Kidney (tissue), 14 donors: ENCODE results near the gene SLC12A5. TPM values are rescaled to one million over a fixed set of nuclear protein-coding genes. Genes with fewer than 3 reads are reported as not detected.

ENCODE experiments used
- DNase-seq, 5 donors: peaks; one replicate each; pipeline ENCODE4 v3.0.0-alpha.2; 2013 to 2020
- FAIRE-seq: peaks from 2 replicates; lab custom pipeline; 2012; peaks lifted over from hg19 to GRCh38; lab: Jason Lieb, UNC
- H3K27ac ChIP-seq, 2 donors: one replicate each; pipeline ENCODE4 v1.7.0; 2013; ENCODE audit warnings: low read depth in 2 of 2, low read length in 2 of 2, inconsistent platforms in 1 of 2
- H3K27me3 ChIP-seq: one replicate; pipeline ENCODE4 v1.7.1; 2013; ENCODE audit warnings: low read length, inconsistent platforms; ENCODE audit not compliant: control insufficient read depth, insufficient read depth
- H3K36me3 ChIP-seq, 3 donors: one replicate each; pipeline versions ENCODE4 v1.7.0 to v1.7.1; 2013; ENCODE audit warnings: low read length in 3 of 3, control low read depth in 1 of 3, inconsistent platforms in 1 of 3; ENCODE audit not compliant: insufficient read depth in 3 of 3, control insufficient read depth in 2 of 3
- H3K4me1 ChIP-seq, 3 donors: one replicate each; pipeline versions ENCODE4 v1.7.0 to v1.7.1; 2013; ENCODE audit warnings: low read length in 3 of 3, inconsistent platforms in 1 of 3, low read depth in 1 of 3; ENCODE audit not compliant: control insufficient read depth in 2 of 3, insufficient read depth in 2 of 3
- H3K4me3 ChIP-seq, 3 donors: one replicate each; pipeline versions ENCODE4 v1.7.0 to v1.8.1; 2013; ENCODE audit warnings: low read length in 3 of 3, control low read depth in 1 of 3, inconsistent platforms in 1 of 3
- H3K9ac ChIP-seq, 3 donors: one replicate each; pipeline versions ENCODE4 v1.7.0 to v1.7.1; 2013; ENCODE audit warnings: low read length in 3 of 3, control low read depth in 1 of 3, inconsistent platforms in 1 of 3
- H3K9me3 ChIP-seq, 3 donors: one replicate each; pipeline versions ENCODE4 v1.7.0 to v1.7.1; 2013; ENCODE audit warnings: low read length in 3 of 3, control low read depth in 1 of 3, inconsistent platforms in 1 of 3; ENCODE audit not compliant: control insufficient read depth in 2 of 3, insufficient read depth in 1 of 3
- intact Hi-C: fragments of 100-400 bp; cut with DNase I; formaldehyde crosslinking; loops from one replicate; pipeline ENCODE4 v1.11.1; 2022
- polyA plus RNA-seq: library from polyadenylated mRNA; stranded (reverse); fragments of 350-450 nt; fragmentation: Illumina TruSeq; extraction: RNeasy Lipid Tissue Mini Kit (QIAGEN cat#74804); gene quantifications from one replicate; pipeline ENCODE4 v1.2.3, GENCODE V29; 2014; ENCODE audit warnings: low read depth, low replicate concordance; ENCODE audit not compliant: insufficient read depth
- total RNA-seq: library from RNA; stranded (reverse); fragmentation: NEBNext Ultra II Directional; extraction: Animal tissue kit (Norgen Biotek cat#: 25700); gene quantifications from one replicate; pipeline ENCODE4 v1.2.1, GENCODE V29; 2021
- TF ChIP-seq, protein P1 (sequence below): IDR thresholded peaks from 3 replicates; pipeline ENCODE4 v1.5.1; 2012; ENCODE audit warnings: mild to moderate bottlenecking, moderate library complexity, borderline replicate concordance; ENCODE audit not compliant: insufficient read depth; ENCODE audit errors: extremely low read depth
- donor health status: control.
- donor health status: control.
- donor health status: control.
- donor health status: control.
- donor health status: control.
- donor health status: DM: yes; HTN: yes; CAD: no.
- donor health status: Normal renal cell carcinoma (clear cell type).

Gene SLC12A5
- total and polyA plus RNA-seq, 2 donors from 2014 or later: 2.0 to 2.5 TPM

DNA sequence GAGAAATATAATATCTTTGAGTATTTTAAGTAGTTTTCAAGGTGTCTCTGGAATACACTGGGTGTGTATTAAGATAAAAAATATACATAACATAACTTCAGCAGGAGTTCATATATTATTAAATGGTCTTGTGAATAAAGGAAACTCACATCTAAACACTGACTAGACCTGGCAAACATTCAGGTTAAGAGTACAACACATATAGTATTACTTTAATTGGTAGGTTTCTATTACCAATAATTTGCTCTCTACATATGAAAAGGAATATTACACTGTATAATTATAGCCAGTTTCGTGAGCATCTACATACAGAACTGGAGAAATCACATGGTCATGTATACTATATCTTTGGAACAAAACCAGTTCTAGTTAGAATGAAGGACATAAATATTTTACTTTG, 52.1 kb downstream of the SLC12A5 start:
- intact Hi-C loops: no loop called here
- Histone ChIP-seq H3K27ac (no peak overlapping the region), H3K4me3 (no peak overlapping the region), H3K27me3 (no peaks in the 10 kb centered on the region), H3K4me1 (peaks cover 0 to 11% (median 0%) of the 10 kb centered on the region in 3 donors), H3K9me3 (no peaks in the 10 kb centered on the region), H3K36me3 (peaks cover 4 to 19% (median 17%) of the 10 kb centered on the region in 3 donors), H3K9ac (no peak overlapping the region)
- FAIRE-seq (no peak), DNase-seq (no peak)
- TF ChIP-seq, protein P1, sequence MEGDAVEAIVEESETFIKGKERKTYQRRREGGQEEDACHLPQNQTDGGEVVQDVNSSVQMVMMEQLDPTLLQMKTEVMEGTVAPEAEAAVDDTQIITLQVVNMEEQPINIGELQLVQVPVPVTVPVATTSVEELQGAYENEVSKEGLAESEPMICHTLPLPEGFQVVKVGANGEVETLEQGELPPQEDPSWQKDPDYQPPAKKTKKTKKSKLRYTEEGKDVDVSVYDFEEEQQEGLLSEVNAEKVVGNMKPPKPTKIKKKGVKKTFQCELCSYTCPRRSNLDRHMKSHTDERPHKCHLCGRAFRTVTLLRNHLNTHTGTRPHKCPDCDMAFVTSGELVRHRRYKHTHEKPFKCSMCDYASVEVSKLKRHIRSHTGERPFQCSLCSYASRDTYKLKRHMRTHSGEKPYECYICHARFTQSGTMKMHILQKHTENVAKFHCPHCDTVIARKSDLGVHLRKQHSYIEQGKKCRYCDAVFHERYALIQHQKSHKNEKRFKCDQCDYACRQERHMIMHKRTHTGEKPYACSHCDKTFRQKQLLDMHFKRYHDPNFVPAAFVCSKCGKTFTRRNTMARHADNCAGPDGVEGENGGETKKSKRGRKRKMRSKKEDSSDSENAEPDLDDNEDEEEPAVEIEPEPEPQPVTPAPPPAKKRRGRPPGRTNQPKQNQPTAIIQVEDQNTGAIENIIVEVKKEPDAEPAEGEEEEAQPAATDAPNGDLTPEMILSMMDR: no peak

DNA sequence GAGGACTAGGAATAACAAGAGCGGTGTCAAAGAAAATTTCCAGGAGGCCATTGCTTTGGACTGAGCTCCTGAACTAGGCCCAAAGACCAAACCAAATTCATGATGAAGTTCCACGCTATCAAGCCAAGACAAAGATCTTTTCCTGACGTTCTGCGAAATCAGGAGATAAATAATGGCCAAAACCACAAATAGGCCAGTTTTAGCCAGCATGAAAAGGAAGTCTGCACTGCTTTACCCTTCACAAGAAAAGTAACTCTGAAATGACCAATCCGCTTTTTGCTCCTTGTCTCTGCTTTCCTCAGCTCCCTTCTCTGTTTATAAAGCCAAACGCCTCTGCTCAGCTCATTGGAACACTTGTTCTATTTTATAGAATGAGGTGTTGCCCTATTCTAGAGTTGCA, 54.1 kb downstream of the SLC12A5 start:
- H3K27ac ChIP-seq: no peak overlapping the region
- H3K4me1 ChIP-seq: peaks cover 0 to 23% (median 12%) of the 10 kb centered on the region in 3 donors
- H3K9me3 ChIP-seq: no peaks in the 10 kb centered on the region
- peaks cover 2 to 14% (median 10%) of the 10 kb centered on the region in 3 donors for H3K36me3 ChIP-seq
- intact Hi-C loops: no loop called here
- no peak overlapping the region for H3K9ac ChIP-seq
- DNase-seq: no peak
- H3K27me3 ChIP-seq: no peaks in the 10 kb centered on the region
- no peak overlapping the region for H3K4me3 ChIP-seq
- TF ChIP-seq, protein P1: no peak
- FAIRE-seq: no peak

DNA sequence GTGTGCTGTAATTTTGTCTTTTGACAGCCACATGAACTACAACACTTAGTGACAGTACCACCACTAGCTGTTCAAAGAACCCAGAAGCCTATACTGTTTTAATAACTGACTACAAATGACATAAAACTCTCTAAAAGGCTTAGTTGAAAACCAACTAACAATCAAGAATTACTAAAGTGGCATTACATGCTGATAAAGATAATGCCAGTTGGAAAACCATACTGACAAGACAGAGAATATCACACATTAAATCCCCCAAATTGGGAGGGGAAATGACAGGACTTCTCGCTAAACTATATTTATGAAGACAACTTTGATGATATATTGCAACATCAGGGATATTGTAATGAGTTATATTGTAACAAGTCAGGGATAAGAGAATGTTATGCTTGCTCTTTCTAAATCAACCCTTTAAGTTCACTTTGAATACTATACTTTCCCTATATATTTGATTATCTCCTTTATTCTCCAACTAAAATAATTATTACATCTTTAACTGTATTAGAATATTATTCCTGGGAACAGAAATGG, 54.6 kb downstream of the SLC12A5 start:
- Histone ChIP-seq H3K9me3 (no peaks in the 10 kb centered on the region), H3K4me3 (no peak overlapping the region), H3K4me1 (peaks cover 0 to 23% (median 15%) of the 10 kb centered on the region in 3 donors), H3K36me3 (peaks cover 0 to 9% (median 6%) of the 10 kb centered on the region in 3 donors), H3K27ac (no peak overlapping the region), H3K9ac (no peak overlapping the region), H3K27me3 (no peaks in the 10 kb centered on the region)
- FAIRE-seq (no peak), DNase-seq (no peak)
- TF ChIP-seq, protein P1: no peak
- intact Hi-C loops: no loop called here

DNA sequence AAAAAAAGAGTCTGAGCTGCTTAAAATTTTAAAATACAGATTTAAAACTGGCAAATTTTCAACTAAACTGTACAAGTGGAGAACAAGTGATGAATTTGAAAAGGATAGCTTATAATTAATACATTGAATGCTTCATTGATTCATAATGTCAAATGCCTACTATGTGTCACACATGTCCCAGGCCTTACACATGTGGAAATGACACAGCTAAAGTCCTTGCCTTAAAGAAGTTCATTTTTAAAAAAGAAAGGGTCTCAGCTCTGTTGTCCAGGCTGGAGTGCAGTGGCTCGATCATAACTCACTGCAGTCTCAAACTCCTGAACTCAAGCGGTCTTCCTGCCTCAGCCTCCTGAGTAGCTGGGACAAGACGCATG, 55.8 kb downstream of the SLC12A5 start:
- Histone ChIP-seq H3K27ac (no peak overlapping the region), H3K9ac (no peak overlapping the region), H3K27me3 (no peaks in the 10 kb centered on the region), H3K4me3 (no peak overlapping the region), H3K4me1 (peaks cover 0 to 23% (median 15%) of the 10 kb centered on the region in 3 donors), H3K36me3 (no peaks in the 10 kb centered on the region), H3K9me3 (no peaks in the 10 kb centered on the region)
- intact Hi-C loops: no loop called here
- TF ChIP-seq, protein P1: no peak
- no peak for FAIRE-seq
- no peak for DNase-seq
